ENCODE measurements around the gene ZNF205.

- TF ChIP-seq CTCF (conservative IDR thresholded peaks at IDR 0.05; ENCODE audit: low read depth, low read length) (no peak), EZH2phosphoT487 (IDR thresholded peaks at IDR 0.05; ENCODE audit: borderline replicate concordance, low read length) (no peak)
Measured at GRCh38 chr16:3118846-3119245, 6.5 kb downstream of the ZNF205 start.
